ENCODE measurements around the gene AGT. TPM values are rescaled to one million over a fixed set of nuclear protein-coding genes. Genes with fewer than 3 reads are reported as not detected.

Gene AGT
- total RNA-seq, 1 experiment from 2014 or later = not detected

DNA sequence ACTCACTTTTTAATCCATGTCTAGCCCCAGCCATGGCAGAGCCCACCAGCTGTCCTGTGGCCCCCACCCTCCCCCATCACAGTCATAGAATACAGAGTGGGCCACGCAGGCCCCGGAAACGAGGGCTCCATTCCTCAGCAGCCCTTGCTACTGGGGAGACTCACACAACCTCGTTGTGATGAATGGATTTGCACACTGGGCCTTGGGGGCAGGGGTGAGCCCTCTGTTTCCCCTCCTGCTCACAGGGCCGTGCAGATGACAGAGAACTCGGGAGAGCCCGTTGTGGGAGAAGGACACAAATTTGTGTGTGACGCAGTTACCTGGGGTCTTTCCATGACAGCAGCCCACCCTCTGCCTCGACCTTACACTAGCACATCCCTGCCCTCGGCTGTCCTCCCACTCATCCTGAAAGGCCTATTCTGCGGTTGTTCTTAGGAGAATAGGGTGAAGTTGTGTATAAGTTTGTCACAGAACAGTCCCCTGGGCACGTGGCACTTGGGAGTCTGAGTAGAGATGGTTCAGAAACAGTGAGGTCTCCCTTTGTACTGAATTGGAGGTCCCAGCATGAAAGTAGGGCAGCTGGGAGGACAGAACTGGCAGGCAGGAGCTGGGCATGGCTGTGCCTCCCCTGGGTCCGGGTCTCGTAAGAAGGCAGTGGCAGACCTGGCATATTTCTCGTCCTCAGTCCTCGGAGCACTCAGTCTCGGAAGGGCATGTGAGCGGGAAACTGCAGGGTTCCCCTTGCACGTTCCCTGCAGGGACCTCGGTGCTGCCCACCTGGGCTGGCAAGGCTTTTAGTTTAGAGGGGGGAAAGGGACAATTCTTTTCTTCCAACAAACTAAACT, 6.8 kb downstream of the AGT start:
- Histone ChIP-seq H3K4me1 (ENCODE audit: low read length) (no peaks in the 10 kb centered on the region), H4K20me1 (ENCODE audit: insufficient read depth, low read depth, low read length) (no peaks in the 10 kb centered on the region), H3K9ac (ENCODE audit: low read length) (no peak overlapping the region), H3K9me2 (replicated peaks; ENCODE audit: insufficient read depth, low read length) (no peaks in the 10 kb centered on the region), H3K27ac (ENCODE audit: low read length) (no peak overlapping the region), H3K27me3 (ENCODE audit: low read length) (no peaks in the 10 kb centered on the region), H2AFZ (ENCODE audit: low read length) (no peak overlapping the region), H3K4me3 (ENCODE audit: low read length) (no peak overlapping the region), H3K9me3 (ENCODE audit: low read length) (no peaks in the 10 kb centered on the region), H3K4me2 (ENCODE audit: low read depth, low read length, poor library complexity, severe bottlenecking) (no peak overlapping the region), H3K36me3 (ENCODE audit: insufficient read depth, low read length) (no peaks in the 10 kb centered on the region), H3K79me2 (ENCODE audit: low read length) (no peaks in the 10 kb centered on the region)
- DNase-seq = no peak

DNA sequence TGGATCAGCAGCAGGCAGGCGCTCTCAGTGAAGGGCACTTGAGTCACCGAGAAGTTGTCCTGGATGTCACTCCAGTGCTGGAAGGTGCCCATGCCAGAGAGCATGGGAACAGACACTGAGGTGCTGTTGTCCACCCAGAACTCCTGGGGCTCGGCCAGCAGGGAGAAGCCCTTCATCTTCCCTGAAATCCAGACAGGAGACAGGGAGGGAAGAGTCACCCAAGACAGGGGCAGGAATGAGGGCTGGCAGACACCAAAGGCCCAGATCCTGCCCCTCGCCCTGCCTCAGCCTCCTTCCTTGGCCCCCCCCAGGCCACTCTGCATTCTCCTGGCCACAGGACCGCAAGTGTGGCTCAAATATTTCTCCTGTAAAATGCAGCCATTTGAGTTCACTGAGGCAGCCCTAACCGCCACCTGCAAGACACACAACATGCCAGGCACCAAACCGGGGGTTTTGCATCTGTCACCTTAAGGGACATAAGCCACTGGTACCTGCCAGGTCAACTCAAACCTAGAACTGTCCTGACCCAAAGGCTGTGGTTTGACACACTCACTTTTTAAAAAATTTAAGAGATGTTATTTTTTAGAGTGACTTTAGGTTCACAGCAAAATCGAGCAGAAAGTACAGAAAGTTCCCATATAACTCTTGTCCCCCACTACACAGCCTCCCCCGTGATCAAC, 7.8 kb downstream of the AGT start:
- Histone ChIP-seq H3K79me2 (ENCODE audit: low read length) (no peaks in the 10 kb centered on the region), H3K27me3 (ENCODE audit: low read length) (no peaks in the 10 kb centered on the region), H3K9me2 (replicated peaks; ENCODE audit: insufficient read depth, low read length) (no peaks in the 10 kb centered on the region), H3K4me2 (ENCODE audit: low read depth, low read length, poor library complexity, severe bottlenecking) (no peak overlapping the region), H3K9ac (ENCODE audit: low read length) (no peak overlapping the region), H3K4me3 (ENCODE audit: low read length) (no peak overlapping the region), H3K9me3 (ENCODE audit: low read length) (no peaks in the 10 kb centered on the region), H4K20me1 (ENCODE audit: insufficient read depth, low read depth, low read length) (no peaks in the 10 kb centered on the region), H3K4me1 (ENCODE audit: low read length) (no peaks in the 10 kb centered on the region), H3K27ac (ENCODE audit: low read length) (no peak overlapping the region), H2AFZ (ENCODE audit: low read length) (no peak overlapping the region), H3K36me3 (ENCODE audit: insufficient read depth, low read length) (no peaks in the 10 kb centered on the region)
- DNase-seq = no peak

DNA sequence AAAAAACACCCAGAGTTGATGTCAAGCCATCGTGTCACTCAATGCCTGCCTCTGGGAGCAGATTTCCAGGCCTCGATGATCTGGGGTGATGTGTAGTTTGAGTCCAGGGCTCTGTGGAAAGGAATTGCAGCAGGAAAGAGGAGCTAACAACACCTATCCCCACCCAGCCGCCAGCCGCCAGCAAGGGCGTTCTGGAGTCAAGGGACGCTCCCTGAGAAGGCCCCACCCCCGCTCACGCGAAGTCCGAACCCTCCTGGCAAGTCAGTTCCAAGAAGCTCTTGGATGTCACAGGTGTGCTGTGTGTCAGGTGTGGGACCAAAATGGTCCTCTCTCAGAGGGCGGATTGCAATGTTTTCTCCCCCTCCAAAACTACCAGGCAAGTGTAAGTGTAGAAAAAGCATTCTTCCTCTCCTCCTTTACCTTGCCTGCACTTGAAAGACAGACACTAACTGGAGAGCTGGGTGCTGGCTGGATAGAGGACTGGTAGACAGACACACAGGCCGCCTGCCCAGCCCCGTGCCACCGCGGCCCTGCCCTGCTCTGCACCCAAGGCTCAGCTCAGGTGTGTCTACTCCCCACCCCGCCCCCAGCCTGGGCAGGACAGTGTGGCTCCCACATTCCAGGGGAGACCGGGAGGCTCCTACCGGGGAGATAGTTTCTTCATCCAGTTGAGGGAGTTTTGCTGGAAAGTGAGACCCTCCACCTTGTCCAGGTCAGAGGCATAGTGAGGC, 8.5 kb downstream of the AGT start:
- no peak overlapping the region for H3K4me2 ChIP-seq (ENCODE audit: low read depth, low read length, poor library complexity, severe bottlenecking)

DNA sequence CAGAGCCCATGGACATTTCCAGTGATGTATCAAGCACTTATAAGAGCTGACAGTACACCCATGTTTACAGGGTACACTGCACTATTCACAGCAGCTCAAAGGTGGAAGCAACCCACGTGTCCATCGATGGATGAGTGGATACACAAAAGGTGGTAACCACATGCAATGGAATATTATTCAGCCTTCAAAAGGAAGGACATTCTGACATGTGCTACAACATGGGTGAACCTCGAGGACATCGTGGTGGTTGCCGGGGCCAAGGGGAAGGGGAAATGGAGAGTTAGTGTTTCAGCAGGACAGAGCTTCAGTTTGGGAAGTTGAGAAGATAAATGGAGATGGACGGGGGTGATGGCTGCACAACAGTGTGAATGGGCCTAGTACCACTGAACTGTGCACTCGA, 9.1 kb downstream of the AGT start:
- no peaks in the 10 kb centered on the region for H3K79me2 ChIP-seq (ENCODE audit: low read length)
- no peaks in the 10 kb centered on the region for H3K9me2 ChIP-seq (replicated peaks; ENCODE audit: insufficient read depth, low read length)
- DNase-seq = no peak
- H3K27me3 ChIP-seq (ENCODE audit: low read length) = no peaks in the 10 kb centered on the region
- H3K4me1 ChIP-seq (ENCODE audit: low read length) = no peaks in the 10 kb centered on the region
- H2AFZ ChIP-seq (ENCODE audit: low read length) = no peak overlapping the region
- H4K20me1 ChIP-seq (ENCODE audit: insufficient read depth, low read depth, low read length) = no peaks in the 10 kb centered on the region
- H3K9ac ChIP-seq (ENCODE audit: low read length) = no peak overlapping the region
- no peaks in the 10 kb centered on the region for H3K9me3 ChIP-seq (ENCODE audit: low read length)
- no peak overlapping the region for H3K27ac ChIP-seq (ENCODE audit: low read length)
- no peaks in the 10 kb centered on the region for H3K36me3 ChIP-seq (ENCODE audit: insufficient read depth, low read length)
- H3K4me2 ChIP-seq (ENCODE audit: low read depth, low read length, poor library complexity, severe bottlenecking) = no peak overlapping the region
- no peak overlapping the region for H3K4me3 ChIP-seq (ENCODE audit: low read length)

More for the DNA sequence above, 8.5 kb downstream of the AGT start:
- H3K4me1 ChIP-seq (ENCODE audit: low read length) = no peaks in the 10 kb centered on the region
- no peaks in the 10 kb centered on the region for H3K9me2 ChIP-seq (replicated peaks; ENCODE audit: insufficient read depth, low read length)
- DNase-seq = no peak
- H4K20me1 ChIP-seq (ENCODE audit: insufficient read depth, low read depth, low read length) = no peaks in the 10 kb centered on the region
- H2AFZ ChIP-seq (ENCODE audit: low read length) = no peak overlapping the region
- H3K36me3 ChIP-seq (ENCODE audit: insufficient read depth, low read length) = no peaks in the 10 kb centered on the region
- H3K27me3 ChIP-seq (ENCODE audit: low read length) = no peaks in the 10 kb centered on the region
- H3K27ac ChIP-seq (ENCODE audit: low read length) = no peak overlapping the region
- H3K9me3 ChIP-seq (ENCODE audit: low read length) = no peaks in the 10 kb centered on the region
- H3K79me2 ChIP-seq (ENCODE audit: low read length) = no peaks in the 10 kb centered on the region
- H3K9ac ChIP-seq (ENCODE audit: low read length) = no peak overlapping the region
- H3K4me3 ChIP-seq (ENCODE audit: low read length) = no peak overlapping the region

DNA sequence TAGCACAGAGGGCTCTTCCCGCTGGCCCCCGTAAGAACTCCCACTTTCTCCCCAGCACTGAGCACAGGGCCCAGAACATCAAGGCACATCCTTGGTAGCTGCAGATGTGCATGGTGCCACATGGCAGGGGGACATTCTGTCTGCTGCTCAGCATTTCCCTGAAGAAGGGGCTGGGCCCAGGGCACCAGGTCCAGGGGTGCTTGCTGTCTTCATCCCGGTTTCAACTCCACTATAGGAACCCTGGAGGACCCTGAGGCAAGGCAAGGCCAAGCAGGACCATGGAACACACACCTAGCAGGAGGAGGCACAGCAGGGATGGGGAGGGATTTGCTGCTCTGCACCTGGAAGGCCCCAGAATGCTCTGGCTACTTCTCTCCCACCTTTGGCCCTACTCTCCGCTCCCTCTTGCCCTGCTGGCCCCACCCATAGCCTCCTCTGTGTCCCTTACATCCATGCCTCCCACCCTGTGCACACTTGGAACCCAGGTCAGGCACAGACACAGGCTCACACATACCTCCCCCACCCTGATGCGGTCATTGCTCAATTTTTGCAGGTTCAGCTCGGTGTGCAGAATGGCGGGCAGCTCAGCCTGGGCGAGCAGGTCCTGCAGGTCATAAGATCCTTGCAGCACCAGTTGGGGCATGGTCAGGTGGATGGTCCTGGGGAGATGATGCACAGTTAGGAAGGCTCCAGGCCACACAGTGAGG, 10.1 kb downstream of the AGT start:
- no peak overlapping the region for H3K9ac ChIP-seq (ENCODE audit: low read length)
- no peak overlapping the region for H3K4me3 ChIP-seq (ENCODE audit: low read length)
- H3K4me1 ChIP-seq (ENCODE audit: low read length) = no peaks in the 10 kb centered on the region
- H3K79me2 ChIP-seq (ENCODE audit: low read length) = no peaks in the 10 kb centered on the region
- H3K9me3 ChIP-seq (ENCODE audit: low read length) = no peaks in the 10 kb centered on the region
- no peak overlapping the region for H3K27ac ChIP-seq (ENCODE audit: low read length)
- no peaks in the 10 kb centered on the region for H3K27me3 ChIP-seq (ENCODE audit: low read length)
- H4K20me1 ChIP-seq (ENCODE audit: insufficient read depth, low read depth, low read length) = no peaks in the 10 kb centered on the region
- no peaks in the 10 kb centered on the region for H3K36me3 ChIP-seq (ENCODE audit: insufficient read depth, low read length)
- H3K9me2 ChIP-seq (replicated peaks; ENCODE audit: insufficient read depth, low read length) = no peaks in the 10 kb centered on the region
- no peak for DNase-seq
- H3K4me2 ChIP-seq (ENCODE audit: low read depth, low read length, poor library complexity, severe bottlenecking) = no peak overlapping the region
- H2AFZ ChIP-seq (ENCODE audit: low read length) = no peak overlapping the region

DNA sequence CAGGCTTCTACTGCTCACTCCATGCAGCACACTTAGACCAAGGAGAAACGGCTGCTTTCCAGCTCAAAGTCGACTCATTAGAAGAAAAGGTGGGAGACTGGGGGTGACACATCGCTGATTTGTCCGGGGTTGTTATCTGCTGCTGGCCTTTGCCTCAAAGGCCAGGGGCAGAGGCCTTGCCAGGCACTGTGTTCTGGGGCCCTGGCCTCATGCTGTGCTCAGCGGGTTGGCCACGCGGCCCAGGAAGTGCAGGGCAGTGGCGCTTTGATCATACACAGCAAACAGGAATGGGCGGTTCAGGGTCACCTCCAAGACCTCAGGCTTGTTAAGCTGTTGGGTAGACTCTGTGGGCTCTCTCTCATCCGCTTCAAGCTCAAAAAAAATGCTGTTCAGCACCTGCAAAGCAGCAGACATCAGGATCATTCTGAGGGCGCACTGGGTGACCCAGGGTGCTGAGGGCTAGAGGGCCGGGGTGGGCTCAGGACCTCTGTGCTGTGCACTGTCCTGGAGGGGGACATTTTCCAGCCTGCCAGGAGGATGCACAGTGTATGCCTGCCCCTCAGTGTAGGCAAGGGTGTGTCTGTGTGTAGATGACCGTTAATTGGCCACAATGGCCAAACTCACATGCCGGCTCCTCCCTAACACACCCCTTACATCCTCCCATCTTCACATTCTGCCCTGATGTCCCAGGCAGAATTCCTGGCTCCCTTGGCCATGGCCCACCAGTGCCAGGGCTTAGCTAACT, 10.8 kb downstream of the AGT start:
- no peak overlapping the region for H3K4me2 ChIP-seq (ENCODE audit: low read depth, low read length, poor library complexity, severe bottlenecking)

DNA sequence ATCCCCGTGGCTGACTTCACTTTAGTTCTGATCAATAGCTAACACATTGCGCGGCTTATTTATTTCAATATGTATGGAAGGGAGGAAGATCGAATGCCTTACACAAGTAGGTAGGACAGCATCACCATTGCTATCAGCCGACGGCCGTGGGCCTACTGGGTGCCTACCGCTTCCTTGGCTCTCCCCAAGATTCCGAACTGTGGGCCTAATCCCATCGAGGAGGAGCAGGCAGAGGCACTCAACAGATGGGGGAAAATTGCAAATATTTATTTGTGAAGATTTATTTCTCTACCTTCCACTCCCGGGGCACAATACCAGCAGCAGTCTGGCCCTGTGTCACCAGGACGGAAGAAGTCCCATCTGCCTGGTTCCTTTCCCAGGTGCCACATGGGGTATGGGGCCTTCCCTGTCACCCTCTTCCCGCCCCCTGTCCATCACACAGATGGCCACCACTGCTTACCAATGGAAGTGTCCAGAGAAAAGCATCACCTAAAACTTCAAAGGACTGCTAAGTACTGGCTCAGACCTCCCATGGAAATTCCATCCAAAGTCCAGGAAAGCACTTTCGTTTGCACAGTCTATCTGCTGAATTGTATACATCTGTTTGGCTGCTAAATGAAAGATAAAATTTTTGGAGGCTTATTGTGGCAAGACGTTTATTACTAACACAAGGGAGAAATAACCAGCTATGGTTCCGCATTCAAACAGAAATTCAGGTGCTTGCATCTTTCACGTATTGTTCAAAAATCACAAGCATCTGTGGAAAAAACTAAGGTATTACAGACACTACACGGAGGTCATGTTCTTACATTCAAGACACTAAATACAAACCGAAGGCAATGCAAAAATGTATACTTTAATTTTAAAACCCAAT, 11.8 kb downstream of the AGT start:
- Histone ChIP-seq H3K9ac (ENCODE audit: low read length) (no peak overlapping the region), H4K20me1 (ENCODE audit: insufficient read depth, low read depth, low read length) (no peaks in the 10 kb centered on the region), H2AFZ (ENCODE audit: low read length) (no peak overlapping the region), H3K9me3 (ENCODE audit: low read length) (no peaks in the 10 kb centered on the region), H3K9me2 (replicated peaks; ENCODE audit: insufficient read depth, low read length) (no peaks in the 10 kb centered on the region), H3K79me2 (ENCODE audit: low read length) (no peaks in the 10 kb centered on the region), H3K27ac (ENCODE audit: low read length) (no peak overlapping the region), H3K4me2 (ENCODE audit: low read depth, low read length, poor library complexity, severe bottlenecking) (no peak overlapping the region), H3K27me3 (ENCODE audit: low read length) (no peaks in the 10 kb centered on the region), H3K4me1 (ENCODE audit: low read length) (no peaks in the 10 kb centered on the region), H3K36me3 (ENCODE audit: insufficient read depth, low read length) (no peaks in the 10 kb centered on the region), H3K4me3 (ENCODE audit: low read length) (no peak overlapping the region)
- DNase-seq = no peak

More for the DNA sequence above, 10.8 kb downstream of the AGT start:
- no peak overlapping the region for H2AFZ ChIP-seq (ENCODE audit: low read length)
- H3K79me2 ChIP-seq (ENCODE audit: low read length) = no peaks in the 10 kb centered on the region
- H3K27me3 ChIP-seq (ENCODE audit: low read length) = no peaks in the 10 kb centered on the region
- no peak overlapping the region for H3K4me3 ChIP-seq (ENCODE audit: low read length)
- no peaks in the 10 kb centered on the region for H3K4me1 ChIP-seq (ENCODE audit: low read length)
- H4K20me1 ChIP-seq (ENCODE audit: insufficient read depth, low read depth, low read length) = no peaks in the 10 kb centered on the region
- H3K27ac ChIP-seq (ENCODE audit: low read length) = no peak overlapping the region
- no peaks in the 10 kb centered on the region for H3K9me3 ChIP-seq (ENCODE audit: low read length)
- no peaks in the 10 kb centered on the region for H3K36me3 ChIP-seq (ENCODE audit: insufficient read depth, low read length)
- no peaks in the 10 kb centered on the region for H3K9me2 ChIP-seq (replicated peaks; ENCODE audit: insufficient read depth, low read length)
- H3K9ac ChIP-seq (ENCODE audit: low read length) = no peak overlapping the region
- DNase-seq = no peak
